ENCODE results near the gene GMPPB.
"Not testable (repeated sequence)": the region's sequence is repeated elsewhere in the genome, so short reads cannot be mapped to it uniquely, and the experiment has no call there.

Gene GMPPB

DNA sequence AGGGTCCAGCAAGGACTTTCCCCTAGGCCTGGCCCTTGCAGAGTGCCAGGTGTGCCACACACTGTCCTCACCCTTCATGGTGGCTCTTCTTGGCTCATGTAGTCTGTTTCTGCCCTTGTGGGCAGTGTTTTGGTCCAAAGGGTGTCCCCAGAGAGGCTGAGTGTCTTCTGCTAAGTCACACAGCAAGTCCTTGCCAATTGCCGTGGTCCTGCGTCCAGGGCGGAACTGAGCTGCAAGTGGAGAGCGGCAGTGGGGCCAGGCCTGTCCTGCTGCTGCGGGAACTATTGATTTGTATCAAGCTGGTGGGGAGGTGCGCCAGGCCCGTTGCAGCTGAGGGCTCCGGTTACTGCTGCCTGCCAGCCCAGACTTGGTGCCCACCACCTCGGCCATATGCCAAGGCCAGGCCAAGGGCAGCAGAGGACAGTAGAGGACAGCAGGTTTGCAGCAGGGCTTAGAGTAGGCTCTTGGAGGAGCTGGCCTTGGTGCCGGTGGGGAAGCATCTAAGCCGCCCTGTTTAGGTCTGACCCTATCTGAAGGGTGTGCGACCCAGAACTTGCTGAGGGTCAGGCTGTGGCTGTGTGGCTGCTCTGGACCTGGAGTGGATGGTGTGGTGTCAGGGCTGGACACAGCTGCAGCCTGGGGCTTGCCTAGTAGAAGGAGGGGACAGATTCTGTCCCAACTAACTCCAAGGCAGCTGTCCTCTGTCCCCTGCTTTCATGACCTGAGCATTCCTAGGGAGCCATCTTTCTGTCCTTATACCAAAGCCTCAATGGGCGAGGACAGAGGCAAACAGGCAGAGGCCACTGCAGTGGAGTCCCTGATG is 8.8 kb downstream of the GMPPB start:
- DNase-seq = no peak

DNA sequence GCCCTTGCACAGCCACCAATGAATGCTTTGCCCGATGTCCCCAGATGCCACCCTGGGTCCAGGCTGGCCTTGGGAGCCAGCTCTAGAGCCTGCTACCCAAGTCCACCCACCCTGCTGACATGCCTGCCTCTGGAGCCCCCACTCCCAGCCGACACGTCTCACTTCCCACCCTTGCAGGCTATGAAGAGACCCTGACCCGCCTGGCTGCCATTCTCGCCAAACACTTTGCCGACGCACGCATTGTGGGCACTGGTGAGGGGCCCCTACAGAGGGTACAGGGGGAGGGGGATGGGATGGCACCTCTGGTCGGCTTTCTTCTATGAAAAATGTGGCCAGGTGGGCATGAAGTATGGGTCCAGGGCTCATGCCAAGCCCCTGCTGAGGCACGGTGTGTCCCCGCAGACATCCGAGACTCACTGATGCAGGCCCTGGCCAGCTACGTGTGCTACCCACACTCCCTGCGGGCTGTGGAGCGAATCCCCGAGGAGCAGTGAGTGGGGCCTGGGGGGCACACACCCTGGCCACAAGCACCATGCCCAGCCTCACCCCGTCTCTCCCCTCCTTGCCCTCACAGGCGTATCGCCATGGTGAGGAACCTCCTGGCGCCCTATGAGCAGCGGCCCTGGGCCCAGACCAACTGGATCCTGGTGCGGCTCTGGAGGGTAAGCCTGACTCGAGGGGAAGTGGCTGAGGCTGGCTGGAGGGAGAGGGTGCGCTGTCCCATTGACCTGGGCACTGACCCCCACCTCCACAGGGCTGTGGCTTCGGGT is 10.2 kb downstream of the GMPPB start:
- DNase-seq = no peak

DNA sequence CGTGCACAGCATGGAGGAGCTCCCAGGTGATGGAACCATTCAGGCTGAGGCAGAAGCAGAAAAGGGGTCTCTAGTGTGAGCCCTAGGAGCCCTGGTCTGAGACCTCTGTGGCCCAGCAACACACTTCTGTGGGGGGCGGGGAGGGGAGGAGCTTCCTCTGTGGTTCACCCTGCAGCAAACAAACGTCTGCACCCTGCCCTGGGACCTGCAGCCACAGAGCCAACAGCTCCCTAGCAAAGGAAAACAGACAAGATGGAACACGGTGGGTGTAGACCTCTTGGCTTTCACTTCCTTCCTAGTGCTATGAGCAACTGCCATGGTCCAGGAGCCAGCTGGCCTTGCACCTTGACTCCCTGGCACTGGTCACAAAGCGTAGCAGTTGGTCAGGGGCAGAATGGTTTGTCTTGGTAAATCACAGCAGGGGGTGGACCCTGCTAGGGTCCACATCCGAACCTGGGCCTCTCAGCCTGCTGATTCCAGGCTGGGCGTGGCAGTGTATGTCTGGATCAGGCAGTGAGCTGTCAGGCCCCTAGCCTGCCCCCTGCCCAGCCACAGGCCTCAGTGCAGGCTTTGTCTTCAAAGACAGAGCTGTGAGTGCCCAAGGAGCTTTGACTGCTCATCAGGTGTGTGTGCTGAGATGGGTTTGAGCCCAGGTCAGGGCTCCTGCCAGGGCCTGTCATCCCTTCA is 11.0 kb downstream of the GMPPB start:
- no peak for DNase-seq

DNA sequence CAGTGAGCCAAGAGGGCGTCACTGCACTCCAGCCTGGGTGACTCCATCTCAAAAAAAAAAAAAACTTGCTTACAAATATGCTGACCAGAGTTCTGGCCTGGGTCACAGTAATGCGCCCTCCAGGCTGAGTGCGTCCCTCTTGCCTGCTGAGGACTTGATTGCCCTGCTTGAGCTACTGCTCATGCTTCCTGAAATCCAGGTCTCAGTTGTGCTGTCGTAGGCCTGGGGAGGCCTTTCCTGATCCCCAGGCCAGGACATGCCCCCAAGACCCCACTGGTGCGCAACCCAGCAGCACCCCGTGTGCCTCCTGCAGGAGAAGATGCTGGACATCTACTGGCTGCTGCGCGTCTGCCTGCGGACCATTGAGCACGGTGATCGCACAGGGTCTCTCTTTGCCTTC is 11.6 kb downstream of the GMPPB start:
- no peak for DNase-seq

DNA sequence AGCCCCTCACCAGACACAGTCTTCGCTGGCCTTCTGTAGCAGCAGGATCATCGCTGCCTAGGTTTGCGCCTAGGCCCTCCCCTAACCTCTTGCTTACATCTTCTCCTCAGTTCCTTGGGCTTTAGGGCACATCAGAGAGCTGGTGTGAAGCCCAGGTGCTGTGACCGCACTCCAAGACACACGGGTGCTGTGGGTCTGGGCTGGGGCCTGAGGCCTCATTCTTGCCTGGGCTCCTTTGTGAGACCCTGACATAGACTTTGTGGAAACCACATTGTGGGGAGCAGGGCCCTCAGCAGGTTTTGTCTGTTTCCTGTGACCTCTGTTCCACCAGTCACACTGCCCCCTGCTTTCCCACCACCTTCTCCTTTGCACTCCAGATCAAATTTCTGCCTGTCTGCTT is 12.3 kb downstream of the GMPPB start:
- DNase-seq = no peak

DNA sequence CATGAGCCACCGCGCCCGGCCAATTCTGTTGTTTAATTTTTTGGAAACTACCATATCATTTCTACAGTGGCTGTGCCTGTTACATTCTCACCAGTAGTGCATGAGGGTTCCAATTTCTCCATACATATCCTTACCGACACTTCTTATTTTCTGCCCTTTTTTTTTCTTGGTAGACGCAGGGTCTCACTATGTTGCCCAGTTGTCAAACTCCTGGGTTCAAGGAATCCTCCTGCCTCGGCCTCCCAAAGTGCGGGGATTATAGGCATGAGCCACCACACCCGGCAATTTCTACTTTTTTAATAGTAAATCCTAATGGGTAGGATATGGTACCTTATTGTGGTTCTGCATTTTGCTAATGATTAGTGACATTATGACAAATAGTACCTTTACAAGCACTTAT is 13.9 kb downstream of the GMPPB start:
- no peak for DNase-seq

DNA sequence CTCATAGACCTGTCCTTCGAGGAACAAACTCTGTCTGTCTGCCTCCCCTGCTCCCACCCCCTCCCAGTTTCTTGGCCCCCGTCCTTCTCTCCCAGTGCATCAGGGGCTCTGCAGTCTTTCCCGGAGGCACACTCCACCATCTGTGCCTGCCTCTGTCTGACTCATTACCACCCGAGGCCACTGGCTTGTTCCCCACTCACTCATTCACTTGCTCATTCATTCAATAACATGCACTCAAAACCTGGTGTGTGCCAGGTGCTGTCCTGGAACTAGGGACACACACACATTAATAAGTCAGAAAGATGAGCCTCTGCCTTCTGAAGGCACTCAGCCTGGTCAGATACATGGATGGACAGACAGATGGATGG is 16.7 kb downstream of the GMPPB start:
- DNase-seq = no peak

DNA sequence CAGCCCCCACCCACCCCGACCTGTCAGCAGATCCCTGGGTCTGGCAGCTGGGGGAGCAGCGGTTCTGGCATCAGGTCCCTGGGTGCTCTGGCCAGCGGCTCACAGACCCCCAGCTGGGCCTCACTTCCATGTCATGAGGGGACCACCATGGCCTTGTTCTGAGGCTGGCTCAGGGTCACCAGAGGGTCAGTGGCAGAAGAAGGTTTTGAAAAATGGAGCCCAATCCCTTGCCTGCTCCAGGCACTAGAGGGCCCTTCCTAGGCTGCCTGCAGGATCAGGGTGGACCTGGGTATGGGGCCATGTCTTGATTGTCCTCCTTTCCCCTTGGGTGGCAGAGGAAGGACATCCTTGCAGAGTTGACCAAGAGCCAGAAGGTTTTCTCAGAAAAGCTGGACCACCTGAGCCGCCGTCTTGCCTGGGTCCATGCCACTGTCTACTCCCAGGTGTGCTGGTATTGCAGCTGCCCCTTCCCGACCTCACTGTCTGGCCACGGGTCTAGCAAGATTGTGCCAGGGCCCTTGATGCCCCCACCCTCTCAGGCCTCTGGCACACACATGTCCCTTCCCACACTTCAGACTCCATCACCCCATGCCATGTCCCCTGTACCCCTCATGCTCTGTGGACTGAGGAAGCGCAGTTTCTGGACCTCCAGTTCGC is 17.2 kb downstream of the GMPPB start:
- no peak for DNase-seq

DNA sequence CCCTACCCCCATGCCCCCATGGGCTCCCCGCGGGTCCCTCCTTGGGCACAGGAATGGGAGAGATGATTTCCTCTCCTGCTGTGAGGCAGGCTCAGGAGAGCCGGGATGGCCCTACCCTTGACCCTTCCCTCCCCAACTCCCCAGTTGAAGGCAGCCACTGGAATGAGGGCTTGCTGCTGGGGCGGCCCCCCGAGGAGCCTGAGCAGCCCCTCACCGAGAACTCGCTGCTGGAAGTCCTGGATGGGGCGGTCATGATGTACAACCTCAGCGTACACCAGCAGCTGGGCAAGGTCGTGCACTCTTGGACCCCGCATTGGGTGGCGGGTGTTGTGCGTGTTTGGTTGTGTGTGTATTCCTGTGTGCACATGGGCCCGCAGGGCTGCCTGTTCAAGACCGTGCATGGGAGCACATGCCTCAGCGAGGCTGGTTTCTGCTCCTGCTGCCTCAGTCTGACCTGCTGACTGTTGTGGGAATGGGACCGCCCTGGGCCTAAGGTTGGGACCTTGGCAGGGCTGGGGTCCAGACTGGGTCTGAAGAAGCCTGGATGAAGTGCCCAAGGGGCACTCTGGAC is 18.3 kb downstream of the GMPPB start:
- no peak for DNase-seq

DNA sequence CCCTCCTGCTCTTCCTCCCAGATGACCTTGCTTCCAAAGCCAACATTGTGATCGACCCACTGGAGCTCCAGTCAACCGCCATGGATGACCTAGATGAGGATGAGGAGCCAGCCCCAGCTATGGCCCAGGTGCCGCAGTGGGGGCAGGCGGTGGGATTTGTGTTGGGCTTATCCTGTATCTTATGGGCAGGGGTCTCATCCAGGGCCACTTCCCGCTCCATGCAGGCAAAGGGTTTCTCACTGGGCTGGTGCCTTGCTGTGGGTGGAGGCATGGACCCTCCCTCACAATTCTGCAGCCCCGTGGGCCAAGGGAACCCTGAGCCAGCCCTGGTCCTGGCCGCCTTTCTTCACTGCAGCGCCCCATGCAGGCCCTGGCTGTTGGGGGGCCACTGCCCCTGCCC is 19.1 kb downstream of the GMPPB start:
- no peak for DNase-seq

DNA sequence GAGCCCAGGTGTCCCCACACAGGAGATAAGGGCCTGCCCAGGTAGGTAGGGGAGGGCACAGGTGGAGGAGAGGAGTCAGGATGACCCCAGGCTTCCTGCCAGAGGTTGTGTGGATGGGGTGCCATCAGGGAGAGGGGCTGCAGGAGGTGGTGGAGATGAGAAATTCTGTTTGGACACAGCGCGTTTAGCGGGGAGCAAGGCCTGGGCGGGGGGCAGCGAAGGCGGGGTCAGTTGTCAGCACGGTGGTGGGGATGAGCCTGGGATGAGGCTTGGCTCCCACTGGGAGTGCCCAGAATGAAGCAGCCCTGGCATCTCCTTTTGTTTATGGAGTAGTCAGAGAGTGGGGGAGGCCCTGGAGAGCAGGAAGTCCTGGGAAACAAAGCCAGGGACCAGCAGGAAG is 19.8 kb downstream of the GMPPB start:
- DNase-seq = no peak

DNA sequence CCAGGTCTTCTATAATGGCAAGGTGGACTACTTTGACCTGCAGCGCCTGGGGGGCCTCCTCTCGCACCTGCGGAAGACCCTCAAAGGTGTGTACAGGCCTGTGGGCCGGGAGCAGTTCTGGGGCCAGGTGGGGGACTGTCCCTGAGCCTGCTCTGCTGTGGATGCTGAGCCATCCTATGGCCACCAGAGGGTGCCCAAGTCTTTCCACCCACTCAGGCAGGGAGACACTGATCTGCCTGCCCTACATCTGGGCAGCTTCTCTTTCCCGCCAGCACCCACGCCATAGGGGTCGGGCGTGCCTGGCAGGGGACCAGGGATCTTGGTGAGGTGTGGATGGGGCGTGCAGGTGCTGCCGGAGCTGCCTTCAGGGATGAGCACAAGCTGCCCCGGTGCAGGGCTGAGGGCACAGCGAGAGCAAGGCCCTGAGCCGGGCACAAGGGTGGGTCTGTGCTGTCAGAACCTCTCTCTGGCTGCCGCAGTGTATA is 20.3 kb downstream of the GMPPB start:
- peak in 37 of 56 donors; percentile 2 to 71 (median 21) for DNase-seq

DNA sequence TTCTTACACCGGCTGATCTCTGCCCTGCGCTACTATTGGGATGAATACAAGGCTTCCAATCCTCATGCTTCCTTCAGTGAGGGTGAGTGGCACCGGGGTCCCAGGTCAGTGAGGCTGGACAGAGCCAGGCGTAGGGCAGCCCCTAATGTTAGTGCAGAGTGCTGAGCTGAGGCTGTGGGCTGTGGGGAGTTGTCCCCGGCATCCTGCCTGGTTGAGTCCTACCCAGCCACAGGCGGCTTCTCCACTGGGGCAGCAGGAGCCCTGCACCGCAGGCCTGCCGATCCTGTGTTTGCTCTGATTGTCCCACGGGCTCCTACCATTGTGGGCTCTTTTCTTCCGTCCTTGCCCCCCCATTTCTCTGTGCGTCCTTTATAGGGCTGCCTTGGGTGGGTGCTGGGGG is 21.1 kb downstream of the GMPPB start:
- DNase-seq = no peak

DNA sequence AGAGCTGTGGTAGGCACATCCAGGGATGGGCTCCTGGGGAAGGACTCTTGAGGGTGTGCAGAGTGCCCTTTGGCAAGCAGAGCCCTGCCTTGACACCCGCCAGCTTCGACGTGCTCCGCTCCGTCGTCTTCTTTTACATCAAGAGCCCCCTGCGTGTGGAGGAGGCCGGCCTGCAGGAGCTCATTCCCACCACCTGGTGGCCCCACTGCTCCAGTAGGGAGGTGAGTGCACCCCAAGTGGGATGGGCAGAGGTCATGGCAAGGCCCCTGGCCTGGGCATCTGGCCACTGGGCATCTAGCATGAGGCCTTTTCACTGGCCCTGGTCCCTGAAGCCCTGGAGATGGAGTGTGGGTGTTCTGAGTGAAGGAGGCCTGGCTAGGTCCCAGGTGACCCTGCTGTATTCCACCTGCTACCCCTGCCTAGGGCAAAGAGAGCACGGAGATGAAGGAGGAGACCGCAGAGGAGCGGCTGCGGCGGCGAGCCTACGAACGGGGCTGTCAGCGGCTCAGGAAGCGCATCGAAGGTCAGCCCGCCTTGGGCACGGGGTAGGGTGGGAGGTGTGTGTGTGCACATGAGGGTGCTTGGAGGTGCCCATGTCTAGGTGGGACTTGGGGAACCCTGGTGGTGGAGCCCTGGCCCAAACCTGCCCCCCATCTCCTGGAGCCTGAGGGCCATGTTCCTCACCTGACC is 22.2 kb downstream of the GMPPB start:
- no peak for DNase-seq

DNA sequence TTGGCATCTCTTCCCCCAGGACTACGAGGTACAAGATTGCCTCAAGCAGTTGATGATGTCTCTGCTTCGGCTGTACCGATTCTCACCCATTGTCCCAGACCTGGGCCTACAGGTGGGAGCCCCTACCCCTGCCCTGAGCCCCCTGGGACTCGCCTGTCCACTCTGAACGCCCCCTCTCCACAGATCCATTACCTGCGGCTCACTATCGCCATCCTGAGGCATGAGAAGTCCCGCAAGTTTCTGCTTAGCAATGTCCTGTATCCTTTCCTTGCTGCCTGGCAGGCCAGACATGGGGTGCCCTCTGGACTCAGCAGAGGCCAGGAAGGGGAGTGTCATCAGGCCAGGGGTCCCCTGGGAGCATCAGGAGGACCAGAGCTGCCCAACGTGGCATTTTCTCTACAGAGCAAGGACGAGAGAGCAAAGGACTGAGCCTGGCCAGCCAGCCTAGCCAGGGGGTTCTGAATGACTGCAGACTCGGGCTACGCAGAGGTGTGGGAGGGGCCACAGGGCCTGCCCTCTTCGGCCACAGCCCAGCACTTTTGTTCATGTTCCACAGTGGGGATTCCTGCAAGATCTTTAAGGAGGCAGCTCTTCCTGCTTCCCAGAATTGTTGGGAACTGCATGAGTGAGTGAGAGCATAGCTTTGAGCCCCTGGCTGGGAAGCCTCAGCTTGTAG is 23.2 kb downstream of the GMPPB start:
- no peak for DNase-seq

DNA sequence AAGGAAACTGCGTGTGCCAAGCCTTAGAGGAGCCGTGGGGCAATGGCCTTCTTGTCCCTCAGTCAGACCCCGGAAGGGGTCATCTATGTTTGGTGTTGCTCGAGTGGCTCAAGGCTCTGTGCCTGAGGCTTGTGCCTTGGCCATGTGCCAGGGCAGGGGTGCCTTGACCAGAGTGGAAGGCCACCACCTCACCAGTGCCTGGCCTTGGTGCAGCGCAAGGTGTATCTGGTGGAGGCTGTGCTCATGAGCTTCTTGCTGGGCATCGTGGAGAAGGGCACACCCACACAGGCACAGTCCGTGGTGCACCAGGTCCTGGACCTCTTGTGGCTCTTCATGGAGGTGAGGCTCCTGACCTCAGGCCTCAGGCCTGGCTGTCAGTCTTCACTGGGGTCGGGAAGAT is 23.7 kb downstream of the GMPPB start:
- no peak for DNase-seq

DNA sequence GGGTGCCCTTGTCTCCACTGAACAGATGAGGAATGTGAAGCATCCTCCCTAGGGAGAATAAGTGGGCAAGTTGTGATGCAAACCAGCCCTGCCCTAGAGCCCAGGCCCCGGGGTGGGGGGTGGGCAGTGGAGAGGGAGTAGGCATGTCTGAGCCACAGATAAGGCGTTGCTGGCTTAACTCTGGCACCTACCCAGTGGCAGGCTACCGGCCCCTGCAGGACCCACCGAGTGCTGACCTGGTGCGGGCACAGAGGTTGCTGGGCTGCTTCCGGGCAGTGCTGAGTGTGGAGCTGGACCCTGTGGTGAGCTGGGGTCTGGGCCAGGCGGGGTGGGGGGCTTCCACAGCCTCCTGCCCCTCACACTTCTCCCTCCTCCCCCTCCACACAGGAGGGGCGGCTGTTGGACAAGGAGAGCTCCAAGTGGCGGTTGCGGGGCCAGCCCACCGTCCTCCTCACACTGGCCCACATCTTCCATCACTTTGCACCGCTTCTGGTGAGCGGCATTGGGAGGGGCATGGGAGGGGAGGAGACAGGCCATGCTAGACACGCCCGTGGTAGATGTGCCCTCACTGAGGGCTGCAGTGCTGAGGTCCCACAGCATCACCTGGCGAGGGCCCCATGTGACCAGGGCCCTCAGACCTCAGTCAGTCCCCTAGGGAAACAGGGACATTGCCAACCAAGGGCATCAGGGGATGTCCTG is 24.3 kb downstream of the GMPPB start:
- no peak for DNase-seq

DNA sequence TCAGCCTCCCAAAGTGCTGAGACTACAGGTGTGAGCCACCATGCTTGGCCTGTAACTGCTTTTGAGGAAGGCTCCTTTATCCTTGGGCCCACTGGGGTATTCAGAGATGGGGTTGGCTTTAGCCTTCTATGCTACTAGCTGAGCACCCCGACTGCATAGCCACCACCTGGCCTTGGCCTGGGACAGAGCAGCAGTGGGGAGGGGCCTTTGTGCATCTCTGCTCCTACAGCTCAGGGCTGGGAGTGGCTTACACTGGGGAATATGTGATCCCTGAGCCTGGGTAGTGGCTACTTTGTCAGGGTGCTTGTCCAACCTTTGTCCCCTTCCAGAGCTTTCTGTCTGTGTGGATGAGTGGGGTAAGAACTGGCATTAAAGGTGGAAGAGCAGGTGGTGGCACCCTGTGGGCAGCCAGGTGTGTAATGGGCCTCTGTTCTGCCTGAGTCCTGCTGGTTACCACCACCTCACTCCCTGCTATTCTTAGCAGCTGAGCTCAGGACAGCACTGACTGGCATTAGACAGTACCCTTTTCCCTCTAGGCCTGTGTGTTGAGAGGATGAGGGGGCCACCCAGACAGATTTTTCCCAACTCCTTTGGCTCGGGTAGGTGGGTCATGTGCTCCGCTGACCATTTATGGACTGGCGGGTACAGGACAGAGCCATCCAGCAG is 28.3 kb downstream of the GMPPB start:
- DNase-seq = not testable (repeated sequence)
